PC-3 (cell line): ENCODE measurements around the gene TPT1.

Experiments used
- EZH2 ChIP-seq: fragments of 300-600 bp; sonication (generic); IDR thresholded peaks from one replicate; pipeline ENCODE4 v1.6.1; 2017; ENCODE audit warnings: antibody characterized with exemption, mild to moderate bottlenecking, low read length; ENCODE audit not compliant: unreplicated experiment
- EZH2phosphoT487 ChIP-seq: fragments of 300-600 bp; sonication (generic); IDR thresholded peaks from 2 replicates; pipeline ENCODE4 v1.6.1; 2018; ENCODE audit warnings: mild to moderate bottlenecking, antibody characterized with exemption, low read length, borderline replicate concordance
- TF ChIP-seq, protein P1 (sequence below): fragments of 300-600 bp; sonication (generic); conservative IDR thresholded peaks from 2 replicates; pipeline ENCODE4 v1.5.1; 2017; ENCODE audit warnings: antibody characterized with exemption, low read depth, mild to moderate bottlenecking, low read length

DNA sequence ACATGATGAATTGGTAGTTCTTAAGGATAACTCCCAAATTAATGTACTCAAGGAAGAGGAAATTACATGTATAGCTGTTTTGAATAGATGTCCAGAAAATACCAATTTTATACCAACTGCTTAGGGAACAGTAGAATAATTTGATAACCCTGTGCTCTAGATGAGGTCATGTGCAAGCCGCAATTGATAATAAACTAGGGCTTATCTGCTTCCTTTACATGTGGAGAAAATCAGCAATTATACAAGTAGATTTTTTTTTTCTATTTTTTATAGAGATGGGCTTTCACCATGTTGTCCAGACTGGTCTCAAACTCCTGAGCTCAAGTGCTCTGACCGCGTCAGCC, 9.3 kb downstream of the TPT1 start:
- TF ChIP-seq, protein P1, sequence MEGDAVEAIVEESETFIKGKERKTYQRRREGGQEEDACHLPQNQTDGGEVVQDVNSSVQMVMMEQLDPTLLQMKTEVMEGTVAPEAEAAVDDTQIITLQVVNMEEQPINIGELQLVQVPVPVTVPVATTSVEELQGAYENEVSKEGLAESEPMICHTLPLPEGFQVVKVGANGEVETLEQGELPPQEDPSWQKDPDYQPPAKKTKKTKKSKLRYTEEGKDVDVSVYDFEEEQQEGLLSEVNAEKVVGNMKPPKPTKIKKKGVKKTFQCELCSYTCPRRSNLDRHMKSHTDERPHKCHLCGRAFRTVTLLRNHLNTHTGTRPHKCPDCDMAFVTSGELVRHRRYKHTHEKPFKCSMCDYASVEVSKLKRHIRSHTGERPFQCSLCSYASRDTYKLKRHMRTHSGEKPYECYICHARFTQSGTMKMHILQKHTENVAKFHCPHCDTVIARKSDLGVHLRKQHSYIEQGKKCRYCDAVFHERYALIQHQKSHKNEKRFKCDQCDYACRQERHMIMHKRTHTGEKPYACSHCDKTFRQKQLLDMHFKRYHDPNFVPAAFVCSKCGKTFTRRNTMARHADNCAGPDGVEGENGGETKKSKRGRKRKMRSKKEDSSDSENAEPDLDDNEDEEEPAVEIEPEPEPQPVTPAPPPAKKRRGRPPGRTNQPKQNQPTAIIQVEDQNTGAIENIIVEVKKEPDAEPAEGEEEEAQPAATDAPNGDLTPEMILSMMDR = no peak
- no peak for TF ChIP-seq EZH2phosphoT487
- TF ChIP-seq EZH2 = no peak
